HepG2 (cell line): Measurements from ENCODE around the gene SIK2. TPM values are rescaled to one million over a fixed set of nuclear protein-coding genes. Genes with fewer than 3 reads are reported as not detected.

Experiments used
- ATAC-seq: fragments of 200-7000 bp; cut with Tn5 transposase; 3 replicates; pipeline ENCODE4 v1.9.1; 2020; ENCODE audit warnings: mild to moderate bottlenecking, moderate library complexity
- BruUV-seq: library from RNA; stranded (reverse); fragments of 400-500 nt; replicated peaks from 2 replicates; lab custom pipeline; 2021; lab: Mats Ljungman, UMichigan
- CTCF ChIA-PET: fragments of 300-600 bp; formaldehyde crosslinking; extraction: SDS; loops from one replicate; lab custom pipeline; 2021; ENCODE audit warnings: low total read pairs, inconsistent platforms, low intra/inter-chr PET ratio; lab: Yijun Ruan, JAX
- POLR2A ChIA-PET: fragments of 350-600 bp; sonication (Branson Sonifier 250); formaldehyde crosslinking; loops from one replicate; lab custom pipeline; 2020; ENCODE audit warnings: antibody characterized with exemption, inconsistent platforms; lab: Yijun Ruan, JAX
- DNase-seq: peaks from one replicate; pipeline ENCODE4 v3.0.0-alpha.2; 2015; ENCODE audit warnings: low spot score
- FAIRE-seq: peaks from 3 replicates; lab custom pipeline; 2011; peaks lifted over from hg19 to GRCh38; lab: Jason Lieb, UNC
- H2AFZ ChIP-seq: one replicate; pipeline ENCODE4 v1.6.1; 2011; ENCODE audit warnings: low read length, inconsistent platforms
- H3K27ac ChIP-seq: fragments of 300-600 bp; 3 replicates; pipeline ENCODE4 v1.8.0; 2011; ENCODE audit warnings: mixed run types, mild to moderate bottlenecking, mixed read lengths, low read length, inconsistent platforms; ENCODE audit not compliant: insufficient read depth; ENCODE audit errors: extremely low read length
- H3K27me3 ChIP-seq, 2 experiments: fragments of 200-600 bp in 1 of 2; 2 replicates in 1 of 2; 3 replicates in 1 of 2; pipeline versions ENCODE4 v1.6.0 to v1.8.0; 2011; ENCODE audit warnings: low read length in 2 of 2, mild to moderate bottlenecking in 2 of 2, moderate library complexity in 2 of 2, inconsistent platforms in 1 of 2; ENCODE audit not compliant: insufficient read depth in 2 of 2, control insufficient read depth in 1 of 2
- H3K36me3 ChIP-seq, 2 experiments: fragments of 200-600 bp in 1 of 2; replicated peaks in 1 of 2; 2 replicates in 1 of 2; 3 replicates in 1 of 2; pipeline versions ENCODE4 v1.5.1 to v1.8.0; 2011; ENCODE audit warnings: low read length in 2 of 2, inconsistent platforms in 1 of 2; ENCODE audit not compliant: insufficient read depth in 2 of 2, control insufficient read depth in 1 of 2
- H3K4me1 ChIP-seq: 2 replicates; pipeline ENCODE4 v1.5.1; 2012; ENCODE audit warnings: low read length, inconsistent platforms; ENCODE audit not compliant: insufficient read depth
- H3K4me2 ChIP-seq: 2 replicates; pipeline ENCODE4 v1.6.0; 2011; ENCODE audit warnings: low read depth, low read length, inconsistent platforms
- H3K4me3 ChIP-seq, 3 experiments: fragments of 200-600 bp in 1 of 3; sonication (generic), shearing (Covaris generic) in 1 of 3; replicated peaks in 1 of 3; 2 replicates each; pipeline ENCODE4 v1.5.1; 2011 to 2016; ENCODE audit warnings: low read length in 3 of 3, inconsistent platforms in 2 of 3, low read depth in 2 of 3, mild to moderate bottlenecking in 2 of 3, control low read depth in 1 of 3, mixed read lengths in 1 of 3; ENCODE audit not compliant: insufficient read depth in 1 of 3
- H3K79me2 ChIP-seq: one replicate; pipeline ENCODE4 v1.6.1; 2011; ENCODE audit warnings: low read length, inconsistent platforms; ENCODE audit not compliant: insufficient read depth
- H3K9ac ChIP-seq: 2 replicates; pipeline ENCODE4 v1.6.0; 2011; ENCODE audit warnings: mild to moderate bottlenecking, low read depth, low read length, inconsistent platforms; ENCODE audit not compliant: insufficient read depth
- H3K9me3 ChIP-seq: 2 replicates; pipeline ENCODE4 v1.5.1; 2012; ENCODE audit warnings: mild to moderate bottlenecking, low read length
- H4K20me1 ChIP-seq: 2 replicates; pipeline ENCODE4 v1.6.0; 2011; ENCODE audit warnings: inconsistent platforms, mild to moderate bottlenecking, low read length, moderate library complexity; ENCODE audit not compliant: insufficient read depth
- BRCA1 ChIP-seq: sonication (generic); formaldehyde crosslinking; IDR thresholded peaks from 2 replicates; pipeline ENCODE4 v1.4.0; 2020; ENCODE audit warnings: missing genetic modification reagents
- BRD4 ChIP-seq: sonication (generic); formaldehyde crosslinking; IDR thresholded peaks from 2 replicates; pipeline ENCODE4 v1.4.0; 2020; ENCODE audit warnings: missing genetic modification reagents
- FOSL2 ChIP-seq: sonication (generic); formaldehyde crosslinking; IDR thresholded peaks from 2 replicates; pipeline ENCODE4 v1.4.0; 2020; ENCODE audit warnings: missing genetic modification reagents
- IRF2 ChIP-seq: IDR thresholded peaks from 2 replicates; pipeline ENCODE4 v1.6.1; 2018; ENCODE audit warnings: missing genetic modification reagents, missing compliant biosample characterization
- KLF16 ChIP-seq, 2 experiments: sonication (generic) in 1 of 2; formaldehyde crosslinking in 1 of 2; IDR thresholded peaks; 2 replicates each; pipeline versions ENCODE4 v1.6.1 to v1.8.0; 2016 to 2023; ENCODE audit warnings: missing genetic modification reagents in 2 of 2, missing compliant biosample characterization in 1 of 2
- POLR2G ChIP-seq: fragments of 200-400 bp; formaldehyde crosslinking; IDR thresholded peaks from 2 replicates; pipeline ENCODE4 v1.6.1; 2018; ENCODE audit warnings: mild to moderate bottlenecking, low read depth, low read length, moderate library complexity
- SIX1 ChIP-seq: sonication (generic); formaldehyde crosslinking; IDR thresholded peaks from 2 replicates; pipeline ENCODE4 v1.4.0; 2020; ENCODE audit warnings: missing genetic modification reagents, borderline replicate concordance
- SNAI1 ChIP-seq: sonication (generic); formaldehyde crosslinking; IDR thresholded peaks from 2 replicates; pipeline ENCODE4 v1.5.0; 2020; ENCODE audit warnings: mild to moderate bottlenecking, missing genetic modification reagents, borderline replicate concordance
- ZBTB7A ChIP-seq: sonication (generic); formaldehyde crosslinking; IDR thresholded peaks from 2 replicates; pipeline ENCODE4 v1.8.0; 2022; ENCODE audit warnings: mild to moderate bottlenecking, missing genetic modification reagents
- ZFYVE20 ChIP-seq: sonication (generic); formaldehyde crosslinking; IDR thresholded peaks from 2 replicates; pipeline ENCODE4 v1.8.0; 2023; ENCODE audit warnings: low read depth, mild to moderate bottlenecking, moderate library complexity, missing genetic modification reagents, borderline replicate concordance
- ZNF12 ChIP-seq: sonication (generic); formaldehyde crosslinking; IDR thresholded peaks from 2 replicates; pipeline ENCODE4 v1.5.0; 2020; ENCODE audit warnings: missing genetic modification reagents
- ZNF138 ChIP-seq: sonication (generic); formaldehyde crosslinking; IDR thresholded peaks from 2 replicates; pipeline ENCODE4 v1.5.0; 2020; ENCODE audit warnings: mild to moderate bottlenecking, low read depth, missing genetic modification reagents
- ZNF331 ChIP-seq: sonication (generic); formaldehyde crosslinking; IDR thresholded peaks from 2 replicates; pipeline ENCODE4 v1.4.0; 2020; ENCODE audit warnings: missing genetic modification reagents
- ZNF44 ChIP-seq: sonication (generic); formaldehyde crosslinking; IDR thresholded peaks from 2 replicates; pipeline ENCODE4 v1.5.1; 2020; ENCODE audit warnings: mild to moderate bottlenecking, missing genetic modification reagents
- ZNF589 ChIP-seq: sonication (generic); formaldehyde crosslinking; conservative IDR thresholded peaks from 2 replicates; pipeline ENCODE4 v1.8.0; 2022; ENCODE audit warnings: mild to moderate bottlenecking, moderate library complexity, missing genetic modification reagents
- ZNF878 ChIP-seq: sonication (generic); formaldehyde crosslinking; IDR thresholded peaks from 2 replicates; pipeline ENCODE4 v1.8.1; 2023; ENCODE audit warnings: mild to moderate bottlenecking, missing genetic modification reagents, moderate library complexity
- WGBS: methylation state at CpG from one replicate; pipeline ENCODE4 v1.1.6; 2017; ENCODE audit warnings: low lambda C conversion rate; 5-methylcytosine and 5-hydroxymethylcytosine counted together
- in situ Hi-C: cut with HindIII; loops from 2 replicates; pipeline ENCODE4 v1.10.0; 2017; ENCODE audit warnings: low pct_unique_long_range_greater_than_20kb; ENCODE audit not compliant: extremely low pct_ligation_motif_present
- intact Hi-C: fragments of 100-400 bp; cut with micrococcal nuclease; formaldehyde crosslinking; loops from one replicate; pipeline ENCODE4 v1.10.0; 2022; ENCODE audit not compliant: unreplicated experiment
- polyA plus RNA-seq, 8 experiments: library from polyadenylated mRNA; depleted of rRNA in 3 of 8; stranded (reverse) in 7 of 8; unstranded in 1 of 8; fragments of >200 nt; fragmentation: Illumina TruSeq in 4 of 8; extraction: Trizol in 4 of 8; gene quantifications; 2 replicates each; pipeline versions ENCODE4 v1.2.1 to v1.2.3, GENCODE V29; 2011 to 2016; ENCODE audit warnings: low read depth in 4 of 8, missing spikeins in 1 of 8, mixed read lengths in 1 of 8; ENCODE audit not compliant: insufficient read depth in 1 of 8
- total RNA-seq, 5 experiments: library from RNA; depleted of rRNA; stranded (reverse); fragments of >200 nt; fragmentation: Illumina TruSeq; extraction: Trizol; gene quantifications; 2 replicates each; pipeline ENCODE4 v1.2.3, GENCODE V29; 2016; ENCODE audit warnings: low read depth in 1 of 5
- TF ChIP-seq, protein P1 (sequence below): sonication (generic); formaldehyde crosslinking; IDR thresholded peaks from 2 replicates; pipeline ENCODE4 v1.4.0; 2020; ENCODE audit warnings: mild to moderate bottlenecking, missing genetic modification reagents
- TF ChIP-seq, protein P2 (sequence below): sonication (generic); formaldehyde crosslinking; IDR thresholded peaks from 2 replicates; pipeline ENCODE4 v1.5.1; 2020; ENCODE audit warnings: mild to moderate bottlenecking, missing genetic modification reagents, moderate library complexity

The SIK2 gene
- total and polyA plus RNA-seq, 2 of the 13 experiments (the other 11 are each of a cell fraction or from before 2014, with no cell fraction given), result 8.1 to 15.4 TPM

DNA sequence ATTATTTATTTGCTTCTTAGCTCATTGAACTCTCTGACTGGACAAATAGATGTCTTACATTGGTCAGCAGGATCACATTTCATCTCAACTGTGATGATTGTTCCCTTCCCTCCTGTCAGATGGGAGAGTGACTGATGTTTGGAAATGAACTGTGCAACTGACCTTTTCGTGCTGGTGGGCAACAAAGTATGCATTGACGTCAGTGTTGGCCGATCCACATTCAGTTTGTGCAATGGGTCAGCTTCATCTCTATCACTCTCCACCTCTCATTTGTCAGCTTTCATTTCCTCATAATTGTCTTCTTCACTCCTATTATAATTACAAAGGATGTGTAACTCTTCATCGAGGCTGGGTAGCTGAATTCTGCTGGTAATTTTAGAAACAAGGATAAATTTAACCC lies 92.6 kb downstream of the SIK2 start (continued):
- TF ChIP-seq, protein P1, sequence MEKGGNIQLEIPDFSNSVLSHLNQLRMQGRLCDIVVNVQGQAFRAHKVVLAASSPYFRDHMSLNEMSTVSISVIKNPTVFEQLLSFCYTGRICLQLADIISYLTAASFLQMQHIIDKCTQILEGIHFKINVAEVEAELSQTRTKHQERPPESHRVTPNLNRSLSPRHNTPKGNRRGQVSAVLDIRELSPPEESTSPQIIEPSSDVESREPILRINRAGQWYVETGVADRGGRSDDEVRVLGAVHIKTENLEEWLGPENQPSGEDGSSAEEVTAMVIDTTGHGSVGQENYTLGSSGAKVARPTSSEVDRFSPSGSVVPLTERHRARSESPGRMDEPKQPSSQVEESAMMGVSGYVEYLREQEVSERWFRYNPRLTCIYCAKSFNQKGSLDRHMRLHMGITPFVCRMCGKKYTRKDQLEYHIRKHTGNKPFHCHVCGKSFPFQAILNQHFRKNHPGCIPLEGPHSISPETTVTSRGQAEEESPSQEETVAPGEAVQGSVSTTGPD (CRISPR knock-in tag), result no peak
- TF ChIP-seq, all 625 proteins: peak for 0

DNA sequence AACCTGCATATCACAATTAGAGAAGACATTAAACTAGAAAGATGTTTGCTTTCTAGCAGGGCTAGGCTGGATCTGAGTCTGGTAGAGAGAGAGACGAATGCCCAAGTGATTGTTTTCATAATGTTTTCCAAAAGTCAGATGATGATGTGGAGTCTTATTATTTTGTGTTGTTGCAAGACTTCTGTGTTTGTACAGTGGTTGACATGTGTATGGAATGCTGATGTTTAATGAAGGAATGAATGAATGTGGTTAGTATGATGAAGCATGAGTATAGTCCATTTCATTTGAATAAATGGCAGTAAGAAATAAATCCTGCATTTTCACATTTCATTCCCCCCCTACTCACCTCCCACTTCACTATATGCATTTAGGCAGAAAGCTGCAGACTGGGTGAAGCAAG lies 94.3 kb downstream of the SIK2 start:
- no peak overlapping the region for H3K4me2 ChIP-seq
- FAIRE-seq, result no peak
- no TSS peak for BruUV-seq
- DNase-seq, result no peak
- H3K36me3 ChIP-seq, result peaks cover 0 to 26% of the 10 kb centered on the region in 2 experiments; a peak in 3 of 5 replicates
- H3K27me3 ChIP-seq, result no peaks in the 10 kb centered on the region
- no peak for ATAC-seq
- H3K9me3 ChIP-seq, result no peaks in the 10 kb centered on the region
- H3K27ac ChIP-seq, result no peak overlapping the region
- peaks cover 20% of the 10 kb centered on the region for H3K4me1 ChIP-seq
- intact Hi-C loops, result no loop called here
- 96% methylated on average over 1 of the region's 1 CpG for WGBS
- CTCF ChIA-PET, result no interaction called here
- no peaks in the 10 kb centered on the region for H4K20me1 ChIP-seq
- H3K9ac ChIP-seq, result no peak overlapping the region
- no peaks in the 10 kb centered on the region for H3K79me2 ChIP-seq
- POLR2A ChIA-PET, result no interaction called here
- in situ Hi-C loops, result no loop called here
- no peak overlapping the region for H3K4me3 ChIP-seq
- no peak overlapping the region for H2AFZ ChIP-seq
- TF ChIP-seq SIX1 (CRISPR knock-in tag) (no peak), IRF2 (CRISPR knock-in tag) (no peak), BRD4 (no peak), ZBTB7A (no peak), ZNF138 (CRISPR knock-in tag) (no peak), ZNF878 (no peak), FOSL2 (no peak), ZNF331 (CRISPR knock-in tag) (no peak), ZNF589 (CRISPR knock-in tag) (no peak), BRCA1 (CRISPR knock-in tag) (no peak), KLF16 (CRISPR knock-in tag; IDR thresholded peaks at IDR 0.05) (no peak), ZNF44 (CRISPR knock-in tag) (no peak), SNAI1 (CRISPR knock-in tag) (no peak), ZFYVE20 (CRISPR knock-in tag) (no peak), ZNF12 (CRISPR knock-in tag) (no peak), POLR2G (no peak)
- TF ChIP-seq, protein P2, sequence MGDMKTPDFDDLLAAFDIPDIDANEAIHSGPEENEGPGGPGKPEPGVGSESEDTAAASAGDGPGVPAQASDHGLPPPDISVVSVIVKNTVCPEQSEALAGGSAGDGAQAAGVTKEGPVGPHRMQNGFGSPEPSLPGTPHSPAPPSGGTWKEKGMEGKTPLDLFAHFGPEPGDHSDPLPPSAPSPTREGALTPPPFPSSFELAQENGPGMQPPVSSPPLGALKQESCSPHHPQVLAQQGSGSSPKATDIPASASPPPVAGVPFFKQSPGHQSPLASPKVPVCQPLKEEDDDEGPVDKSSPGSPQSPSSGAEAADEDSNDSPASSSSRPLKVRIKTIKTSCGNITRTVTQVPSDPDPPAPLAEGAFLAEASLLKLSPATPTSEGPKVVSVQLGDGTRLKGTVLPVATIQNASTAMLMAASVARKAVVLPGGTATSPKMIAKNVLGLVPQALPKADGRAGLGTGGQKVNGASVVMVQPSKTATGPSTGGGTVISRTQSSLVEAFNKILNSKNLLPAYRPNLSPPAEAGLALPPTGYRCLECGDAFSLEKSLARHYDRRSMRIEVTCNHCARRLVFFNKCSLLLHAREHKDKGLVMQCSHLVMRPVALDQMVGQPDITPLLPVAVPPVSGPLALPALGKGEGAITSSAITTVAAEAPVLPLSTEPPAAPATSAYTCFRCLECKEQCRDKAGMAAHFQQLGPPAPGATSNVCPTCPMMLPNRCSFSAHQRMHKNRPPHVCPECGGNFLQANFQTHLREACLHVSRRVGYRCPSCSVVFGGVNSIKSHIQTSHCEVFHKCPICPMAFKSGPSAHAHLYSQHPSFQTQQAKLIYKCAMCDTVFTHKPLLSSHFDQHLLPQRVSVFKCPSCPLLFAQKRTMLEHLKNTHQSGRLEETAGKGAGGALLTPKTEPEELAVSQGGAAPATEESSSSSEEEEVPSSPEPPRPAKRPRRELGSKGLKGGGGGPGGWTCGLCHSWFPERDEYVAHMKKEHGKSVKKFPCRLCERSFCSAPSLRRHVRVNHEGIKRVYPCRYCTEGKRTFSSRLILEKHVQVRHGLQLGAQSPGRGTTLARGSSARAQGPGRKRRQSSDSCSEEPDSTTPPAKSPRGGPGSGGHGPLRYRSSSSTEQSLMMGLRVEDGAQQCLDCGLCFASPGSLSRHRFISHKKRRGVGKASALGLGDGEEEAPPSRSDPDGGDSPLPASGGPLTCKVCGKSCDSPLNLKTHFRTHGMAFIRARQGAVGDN (CRISPR knock-in tag), result no peak
